HEK293 (cell line): ENCODE measurements around the gene ZNF285.
A peak's percentile ranks its signal among the peaks of the same experiment; 100 is the strongest.

Experiments used
- GFI1B ChIP-seq: fragments of 450-650 bp; formaldehyde crosslinking; IDR thresholded peaks from 2 replicates; pipeline ENCODE4 v1.5.1; 2016; ENCODE audit warnings: missing biosample characterization, missing genetic modification characterization
- KLF1 ChIP-seq: fragments of 450-650 bp; formaldehyde crosslinking; IDR thresholded peaks from 2 replicates; pipeline ENCODE4 v1.5.1; 2016; ENCODE audit warnings: missing biosample characterization, missing genetic modification characterization
- KLF8 ChIP-seq: fragments of 450-650 bp; formaldehyde crosslinking; IDR thresholded peaks from 2 replicates; pipeline ENCODE4 v1.5.1; 2016; ENCODE audit warnings: missing biosample characterization, missing genetic modification characterization
- PRDM10 ChIP-seq: fragments of 450-650 bp; formaldehyde crosslinking; IDR thresholded peaks from 2 replicates; pipeline ENCODE4 v1.5.1; 2016; ENCODE audit warnings: missing biosample characterization, missing genetic modification characterization
- SP7 ChIP-seq: fragments of 450-650 bp; formaldehyde crosslinking; IDR thresholded peaks from 2 replicates; pipeline ENCODE4 v1.5.1; 2016; ENCODE audit warnings: missing biosample characterization, missing genetic modification characterization
- TRIM28 ChIP-seq: IDR thresholded peaks from 2 replicates; pipeline ENCODE4 v1.6.1; 2011; ENCODE audit warnings: low read length, control low read depth, borderline replicate concordance
- YY1 ChIP-seq: fragments of 450-650 bp; formaldehyde crosslinking; IDR thresholded peaks from 2 replicates; pipeline ENCODE4 v1.5.1; 2018; ENCODE audit warnings: missing biosample characterization, missing genetic modification characterization
- ZNF138 ChIP-seq: fragments of 450-650 bp; formaldehyde crosslinking; IDR thresholded peaks from 2 replicates; pipeline ENCODE4 v1.5.1; 2016; ENCODE audit warnings: missing biosample characterization, missing genetic modification characterization, borderline replicate concordance
- ZNF140 ChIP-seq: fragments of 450-650 bp; formaldehyde crosslinking; IDR thresholded peaks from 2 replicates; pipeline ENCODE4 v1.5.1; 2016; ENCODE audit warnings: missing biosample characterization, missing genetic modification characterization
- ZNF18 ChIP-seq: fragments of 450-650 bp; formaldehyde crosslinking; IDR thresholded peaks from 2 replicates; pipeline ENCODE4 v1.5.1; 2016; ENCODE audit warnings: missing biosample characterization, missing genetic modification characterization
- ZNF221 ChIP-seq: fragments of 450-650 bp; formaldehyde crosslinking; IDR thresholded peaks from 2 replicates; pipeline ENCODE4 v1.5.1; 2017; ENCODE audit warnings: missing biosample characterization, missing genetic modification characterization, borderline replicate concordance
- ZNF311 ChIP-seq: fragments of 450-650 bp; formaldehyde crosslinking; IDR thresholded peaks from 2 replicates; pipeline ENCODE4 v1.5.1; 2017; ENCODE audit warnings: missing biosample characterization, missing genetic modification characterization, borderline replicate concordance
- ZNF335 ChIP-seq: fragments of 450-650 bp; formaldehyde crosslinking; conservative IDR thresholded peaks from 2 replicates; pipeline ENCODE4 v1.5.1; 2016; ENCODE audit warnings: missing biosample characterization, missing genetic modification characterization
- ZNF555 ChIP-seq: fragments of 450-650 bp; formaldehyde crosslinking; conservative IDR thresholded peaks from 2 replicates; pipeline ENCODE4 v1.5.1; 2017; ENCODE audit warnings: missing biosample characterization, mild to moderate bottlenecking, missing genetic modification characterization, inconsistent platforms
- ZNF701 ChIP-seq: fragments of 450-650 bp; formaldehyde crosslinking; IDR thresholded peaks from 2 replicates; pipeline ENCODE4 v1.5.1; 2016; ENCODE audit warnings: missing biosample characterization, missing genetic modification characterization
- ZNF843 ChIP-seq: fragments of 450-650 bp; formaldehyde crosslinking; IDR thresholded peaks from 2 replicates; pipeline ENCODE4 v1.5.1; 2016; ENCODE audit warnings: missing biosample characterization, missing genetic modification characterization
- ZSCAN23 ChIP-seq: fragments of 450-650 bp; formaldehyde crosslinking; IDR thresholded peaks from 2 replicates; pipeline ENCODE4 v1.5.1; 2016; ENCODE audit warnings: missing biosample characterization, missing genetic modification characterization
- TF ChIP-seq, protein P1 (sequence below): fragments of 450-650 bp; formaldehyde crosslinking; IDR thresholded peaks from 2 replicates; pipeline ENCODE4 v1.5.1; 2016; ENCODE audit warnings: missing biosample characterization, missing genetic modification characterization, borderline replicate concordance
- TF ChIP-seq, protein P2 (sequence below): sonication (generic); formaldehyde crosslinking; IDR thresholded peaks from 2 replicates; pipeline ENCODE4 v1.8.1; 2022; ENCODE audit warnings: mild to moderate bottlenecking, moderate library complexity, missing genetic modification reagents
- TF ChIP-seq, protein P3 (sequence below): fragments of 450-650 bp; formaldehyde crosslinking; IDR thresholded peaks from 2 replicates; pipeline ENCODE4 v1.5.1; 2016; ENCODE audit warnings: missing biosample characterization, missing genetic modification characterization
- TF ChIP-seq, protein P4 (sequence below): fragments of 450-650 bp; formaldehyde crosslinking; IDR thresholded peaks from 2 replicates; pipeline ENCODE4 v1.5.1; 2016; ENCODE audit warnings: missing biosample characterization, missing genetic modification characterization

Gene ZNF285

DNA sequence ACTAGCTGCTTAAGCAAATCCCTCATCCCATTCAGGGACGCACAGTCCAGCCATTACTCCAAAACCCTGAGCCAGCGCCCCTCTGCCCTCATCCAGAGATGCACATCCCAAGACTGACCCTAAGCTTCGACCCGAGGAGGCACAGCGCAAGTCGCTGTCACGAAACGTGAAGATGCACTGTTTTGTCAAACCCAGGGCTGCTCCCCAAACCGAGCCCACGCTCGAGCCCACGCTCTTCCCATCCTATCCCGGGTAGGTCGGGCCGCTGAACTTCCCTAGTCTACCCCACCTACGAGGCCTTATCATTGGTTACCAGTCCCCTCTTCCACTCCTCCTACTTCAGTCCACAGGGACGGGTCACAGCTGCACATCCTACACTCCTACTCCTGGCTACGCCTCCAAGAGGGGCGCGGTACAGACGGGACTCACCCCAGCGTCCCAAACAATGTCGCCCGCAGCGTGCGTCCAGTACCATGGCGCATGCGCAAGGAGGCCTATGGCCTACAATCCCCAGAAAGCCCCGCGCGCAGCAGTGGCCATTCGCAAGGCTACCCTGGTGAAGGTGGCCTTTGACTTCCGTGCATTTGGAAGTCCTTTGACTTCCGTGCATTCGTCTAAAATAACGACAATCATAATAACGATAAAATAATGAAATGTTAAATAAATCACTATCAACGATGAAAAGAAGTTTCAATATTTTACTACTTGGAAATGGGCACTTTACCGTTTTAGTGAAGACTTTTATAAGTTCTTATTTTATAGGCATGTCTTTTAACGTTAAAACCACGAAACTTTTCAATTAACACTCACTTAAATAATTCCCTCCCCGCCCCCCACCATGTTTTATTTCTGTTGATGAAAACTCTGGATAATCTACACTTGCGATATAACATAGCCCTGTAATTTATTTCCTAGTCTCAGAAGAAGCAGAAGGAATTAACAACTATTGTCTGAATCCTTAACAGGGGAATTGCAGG, at the start of gene ZNF285 (continued):
- TF ChIP-seq ZNF221 (tag by site-specific recombination) (no peak), ZNF311 (tag by site-specific recombination) (no peak), ZNF138 (no peak), ZNF843 (tag by site-specific recombination) (no peak), ZNF335 (peak; percentile 95), TRIM28 (no peak; the same call in 1 of the 2 replicates), KLF8 (peak; percentile 41; the same call in 1 of the 2 replicates), ZNF701 (tag by site-specific recombination) (no peak), PRDM10 (tag by site-specific recombination) (peak; percentile 93), YY1 (peak; percentile 70), ZSCAN23 (no peak), ZNF18 (no peak), ZNF555 (tag by site-specific recombination) (no peak), KLF1 (peak; percentile 36; the same call in 1 of the 2 replicates), SP7 (tag by site-specific recombination) (0 out of 2 replicates have a peak, but pooled peaks have one; percentile 19), ZNF140 (tag by site-specific recombination) (no peak), GFI1B (no peak)
- TF ChIP-seq, protein P1, sequence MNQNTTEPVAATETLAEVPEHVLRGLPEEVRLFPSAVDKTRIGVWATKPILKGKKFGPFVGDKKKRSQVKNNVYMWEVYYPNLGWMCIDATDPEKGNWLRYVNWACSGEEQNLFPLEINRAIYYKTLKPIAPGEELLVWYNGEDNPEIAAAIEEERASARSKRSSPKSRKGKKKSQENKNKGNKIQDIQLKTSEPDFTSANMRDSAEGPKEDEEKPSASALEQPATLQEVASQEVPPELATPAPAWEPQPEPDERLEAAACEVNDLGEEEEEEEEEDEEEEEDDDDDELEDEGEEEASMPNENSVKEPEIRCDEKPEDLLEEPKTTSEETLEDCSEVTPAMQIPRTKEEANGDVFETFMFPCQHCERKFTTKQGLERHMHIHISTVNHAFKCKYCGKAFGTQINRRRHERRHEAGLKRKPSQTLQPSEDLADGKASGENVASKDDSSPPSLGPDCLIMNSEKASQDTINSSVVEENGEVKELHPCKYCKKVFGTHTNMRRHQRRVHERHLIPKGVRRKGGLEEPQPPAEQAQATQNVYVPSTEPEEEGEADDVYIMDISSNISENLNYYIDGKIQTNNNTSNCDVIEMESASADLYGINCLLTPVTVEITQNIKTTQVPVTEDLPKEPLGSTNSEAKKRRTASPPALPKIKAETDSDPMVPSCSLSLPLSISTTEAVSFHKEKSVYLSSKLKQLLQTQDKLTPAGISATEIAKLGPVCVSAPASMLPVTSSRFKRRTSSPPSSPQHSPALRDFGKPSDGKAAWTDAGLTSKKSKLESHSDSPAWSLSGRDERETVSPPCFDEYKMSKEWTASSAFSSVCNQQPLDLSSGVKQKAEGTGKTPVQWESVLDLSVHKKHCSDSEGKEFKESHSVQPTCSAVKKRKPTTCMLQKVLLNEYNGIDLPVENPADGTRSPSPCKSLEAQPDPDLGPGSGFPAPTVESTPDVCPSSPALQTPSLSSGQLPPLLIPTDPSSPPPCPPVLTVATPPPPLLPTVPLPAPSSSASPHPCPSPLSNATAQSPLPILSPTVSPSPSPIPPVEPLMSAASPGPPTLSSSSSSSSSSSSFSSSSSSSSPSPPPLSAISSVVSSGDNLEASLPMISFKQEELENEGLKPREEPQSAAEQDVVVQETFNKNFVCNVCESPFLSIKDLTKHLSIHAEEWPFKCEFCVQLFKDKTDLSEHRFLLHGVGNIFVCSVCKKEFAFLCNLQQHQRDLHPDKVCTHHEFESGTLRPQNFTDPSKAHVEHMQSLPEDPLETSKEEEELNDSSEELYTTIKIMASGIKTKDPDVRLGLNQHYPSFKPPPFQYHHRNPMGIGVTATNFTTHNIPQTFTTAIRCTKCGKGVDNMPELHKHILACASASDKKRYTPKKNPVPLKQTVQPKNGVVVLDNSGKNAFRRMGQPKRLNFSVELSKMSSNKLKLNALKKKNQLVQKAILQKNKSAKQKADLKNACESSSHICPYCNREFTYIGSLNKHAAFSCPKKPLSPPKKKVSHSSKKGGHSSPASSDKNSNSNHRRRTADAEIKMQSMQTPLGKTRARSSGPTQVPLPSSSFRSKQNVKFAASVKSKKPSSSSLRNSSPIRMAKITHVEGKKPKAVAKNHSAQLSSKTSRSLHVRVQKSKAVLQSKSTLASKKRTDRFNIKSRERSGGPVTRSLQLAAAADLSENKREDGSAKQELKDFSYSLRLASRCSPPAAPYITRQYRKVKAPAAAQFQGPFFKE (tag by site-specific recombination): no peak
- TF ChIP-seq, protein P2, sequence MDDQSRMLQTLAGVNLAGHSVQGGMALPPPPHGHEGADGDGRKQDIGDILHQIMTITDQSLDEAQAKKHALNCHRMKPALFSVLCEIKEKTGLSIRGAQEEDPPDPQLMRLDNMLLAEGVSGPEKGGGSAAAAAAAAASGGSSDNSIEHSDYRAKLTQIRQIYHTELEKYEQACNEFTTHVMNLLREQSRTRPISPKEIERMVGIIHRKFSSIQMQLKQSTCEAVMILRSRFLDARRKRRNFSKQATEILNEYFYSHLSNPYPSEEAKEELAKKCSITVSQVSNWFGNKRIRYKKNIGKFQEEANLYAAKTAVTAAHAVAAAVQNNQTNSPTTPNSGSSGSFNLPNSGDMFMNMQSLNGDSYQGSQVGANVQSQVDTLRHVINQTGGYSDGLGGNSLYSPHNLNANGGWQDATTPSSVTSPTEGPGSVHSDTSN (CRISPR knock-in tag): no peak
- TF ChIP-seq, protein P3, sequence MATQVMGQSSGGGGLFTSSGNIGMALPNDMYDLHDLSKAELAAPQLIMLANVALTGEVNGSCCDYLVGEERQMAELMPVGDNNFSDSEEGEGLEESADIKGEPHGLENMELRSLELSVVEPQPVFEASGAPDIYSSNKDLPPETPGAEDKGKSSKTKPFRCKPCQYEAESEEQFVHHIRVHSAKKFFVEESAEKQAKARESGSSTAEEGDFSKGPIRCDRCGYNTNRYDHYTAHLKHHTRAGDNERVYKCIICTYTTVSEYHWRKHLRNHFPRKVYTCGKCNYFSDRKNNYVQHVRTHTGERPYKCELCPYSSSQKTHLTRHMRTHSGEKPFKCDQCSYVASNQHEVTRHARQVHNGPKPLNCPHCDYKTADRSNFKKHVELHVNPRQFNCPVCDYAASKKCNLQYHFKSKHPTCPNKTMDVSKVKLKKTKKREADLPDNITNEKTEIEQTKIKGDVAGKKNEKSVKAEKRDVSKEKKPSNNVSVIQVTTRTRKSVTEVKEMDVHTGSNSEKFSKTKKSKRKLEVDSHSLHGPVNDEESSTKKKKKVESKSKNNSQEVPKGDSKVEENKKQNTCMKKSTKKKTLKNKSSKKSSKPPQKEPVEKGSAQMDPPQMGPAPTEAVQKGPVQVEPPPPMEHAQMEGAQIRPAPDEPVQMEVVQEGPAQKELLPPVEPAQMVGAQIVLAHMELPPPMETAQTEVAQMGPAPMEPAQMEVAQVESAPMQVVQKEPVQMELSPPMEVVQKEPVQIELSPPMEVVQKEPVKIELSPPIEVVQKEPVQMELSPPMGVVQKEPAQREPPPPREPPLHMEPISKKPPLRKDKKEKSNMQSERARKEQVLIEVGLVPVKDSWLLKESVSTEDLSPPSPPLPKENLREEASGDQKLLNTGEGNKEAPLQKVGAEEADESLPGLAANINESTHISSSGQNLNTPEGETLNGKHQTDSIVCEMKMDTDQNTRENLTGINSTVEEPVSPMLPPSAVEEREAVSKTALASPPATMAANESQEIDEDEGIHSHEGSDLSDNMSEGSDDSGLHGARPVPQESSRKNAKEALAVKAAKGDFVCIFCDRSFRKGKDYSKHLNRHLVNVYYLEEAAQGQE: no peak
- TF ChIP-seq, protein P4, sequence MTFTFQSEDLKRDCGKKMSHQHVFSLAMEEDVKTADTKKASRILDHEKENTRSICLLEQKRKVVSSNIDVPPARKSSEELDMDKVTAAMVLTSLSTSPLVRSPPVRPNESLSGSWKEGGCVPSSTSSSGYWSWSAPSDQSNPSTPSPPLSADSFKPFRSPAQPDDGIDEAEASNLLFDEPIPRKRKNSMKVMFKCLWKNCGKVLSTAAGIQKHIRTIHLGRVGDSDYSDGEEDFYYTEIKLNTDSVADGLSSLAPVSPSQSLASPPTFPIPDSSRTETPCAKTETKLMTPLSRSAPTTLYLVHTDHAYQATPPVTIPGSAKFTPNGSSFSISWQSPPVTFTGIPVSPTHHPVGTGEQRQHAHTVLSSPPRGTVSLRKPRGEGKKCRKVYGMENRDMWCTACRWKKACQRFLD: no peak
